ENCODE measurements around the gene SRSF2. TPM values are rescaled to one million over a fixed set of nuclear protein-coding genes. Genes with fewer than 3 reads are reported as not detected.
A peak's percentile ranks its signal among the peaks of the same experiment; 100 is the strongest.
"Not testable (repeated sequence)": the region's sequence is repeated elsewhere in the genome, so short reads cannot be mapped to it uniquely, and the experiment has no call there.

Gene SRSF2
- polyA plus RNA-seq, 12 donors, result 169 to 490 (median 233) TPM

DNA sequence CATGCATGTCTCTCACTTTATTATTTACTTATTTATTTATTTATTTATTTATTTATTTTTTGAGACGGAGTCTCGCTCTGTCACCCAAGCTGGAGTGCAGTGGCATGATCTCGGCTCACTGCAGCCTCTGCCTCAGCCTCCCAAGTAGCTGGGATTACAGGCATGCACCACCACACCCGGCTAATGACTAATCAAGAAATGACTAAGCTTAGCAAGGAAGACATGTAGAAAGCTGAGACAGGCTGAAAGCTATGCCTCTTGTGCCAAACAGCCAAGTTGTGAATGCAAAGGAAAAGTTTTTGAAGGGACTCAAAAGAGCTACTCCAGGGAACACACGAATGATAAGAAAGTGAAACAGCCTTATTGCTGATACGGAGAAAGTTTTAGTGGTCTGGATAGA, 8.7 kb upstream of the SRSF2 start:
- DNase-seq, result not testable (repeated sequence)

DNA sequence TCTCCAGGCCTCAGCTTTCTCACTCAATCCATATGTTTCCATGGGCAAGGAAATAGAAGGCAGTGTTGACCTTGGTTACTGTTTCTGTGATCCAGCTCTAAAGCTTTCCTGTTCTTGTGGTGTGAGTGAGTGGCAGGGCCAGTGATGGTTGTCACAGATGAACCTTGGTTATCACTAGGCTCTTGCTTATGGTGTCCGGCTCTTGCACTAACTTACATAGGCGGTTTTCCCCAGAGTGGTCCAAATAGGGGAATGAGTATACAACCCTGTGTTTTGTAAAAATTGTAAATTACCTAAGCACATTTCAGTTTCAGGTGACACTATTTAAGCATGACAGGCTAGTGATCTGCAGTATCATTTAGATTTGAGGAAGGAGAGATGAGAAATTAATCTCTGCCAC, 7.6 kb upstream of the SRSF2 start:
- no peak for DNase-seq

DNA sequence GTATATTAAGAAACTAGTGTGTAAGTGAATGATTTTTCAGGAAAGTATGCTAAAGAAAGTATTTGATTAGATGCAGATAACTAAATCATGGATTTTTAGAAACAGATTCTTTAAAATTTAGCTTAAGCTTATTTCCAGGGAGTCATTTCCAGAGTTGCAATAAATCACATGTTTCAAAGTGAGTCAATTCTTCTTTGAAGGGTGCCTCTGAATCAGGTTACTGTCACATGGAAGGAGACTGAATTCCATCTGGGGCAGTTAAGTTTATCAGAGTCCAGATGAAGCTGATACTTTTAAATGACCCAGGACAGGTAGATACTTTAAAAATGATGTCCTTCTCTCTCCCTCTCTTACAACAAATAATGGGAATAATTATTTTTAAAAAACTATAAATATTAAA, 5.8 kb upstream of the SRSF2 start:
- no peak for DNase-seq

DNA sequence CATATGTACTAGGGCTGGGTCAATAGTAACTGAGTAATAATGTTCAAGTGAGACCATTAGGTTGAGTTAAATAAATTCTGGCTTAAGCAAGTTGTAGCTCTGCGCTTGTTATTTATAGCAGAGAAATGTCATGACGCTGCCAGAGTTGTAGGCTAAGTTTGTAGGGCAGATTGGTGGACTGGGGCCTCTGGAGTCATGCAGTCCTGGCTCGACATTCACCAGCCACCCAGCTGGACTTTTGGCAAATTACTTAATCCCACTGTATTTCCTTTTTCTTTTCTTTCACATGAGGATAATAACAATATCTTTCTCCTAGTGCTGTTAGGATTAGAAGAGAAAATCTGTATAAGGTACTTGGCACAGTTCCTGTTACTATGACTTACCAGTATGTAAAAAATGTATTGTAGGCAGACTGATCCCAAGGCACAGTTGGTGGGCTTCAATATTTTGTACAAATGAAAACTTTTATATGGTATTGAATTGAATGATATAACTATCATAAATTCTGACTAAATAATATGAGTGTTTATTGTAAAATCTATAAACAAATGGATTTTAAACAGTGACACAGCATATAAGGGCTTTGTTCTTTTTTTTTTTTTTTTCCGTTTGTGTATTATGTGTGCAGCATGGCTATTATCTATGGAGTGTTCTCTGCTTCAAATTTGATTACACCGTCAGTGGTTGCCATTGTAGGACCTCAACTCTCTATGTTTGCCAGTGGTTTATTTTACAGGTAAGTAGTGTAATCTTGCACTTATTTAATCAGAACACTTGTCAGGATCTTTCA, 3.4 kb upstream of the SRSF2 start:
- DNase-seq, result peak; percentile 37

DNA sequence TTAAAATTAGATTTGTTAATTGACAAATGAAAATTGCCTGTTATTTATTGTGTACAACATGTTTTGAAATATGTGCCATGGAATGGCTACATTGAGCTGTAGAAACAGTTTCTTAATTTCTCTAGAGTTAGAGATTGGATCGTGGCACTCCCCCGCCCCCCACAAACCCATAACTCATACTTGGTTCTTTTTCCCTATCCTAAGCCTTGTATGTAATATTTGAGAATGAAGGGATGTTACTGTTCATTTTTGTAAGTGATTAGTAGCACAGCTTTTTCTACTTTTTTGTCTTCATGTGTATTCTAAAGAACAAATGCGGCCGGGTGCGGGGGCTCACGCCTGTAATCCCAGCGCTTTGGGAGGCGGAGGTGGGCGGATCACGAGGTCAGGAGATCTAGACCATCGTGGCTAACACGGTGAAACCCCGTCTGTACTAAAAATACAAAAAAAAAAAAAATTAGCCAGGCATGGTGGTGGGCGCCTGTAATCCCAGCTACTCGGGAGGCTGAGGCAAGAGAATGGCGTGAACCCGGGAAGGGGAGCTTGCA, 2.5 kb upstream of the SRSF2 start:
- DNase-seq, result not testable (repeated sequence)

DNA sequence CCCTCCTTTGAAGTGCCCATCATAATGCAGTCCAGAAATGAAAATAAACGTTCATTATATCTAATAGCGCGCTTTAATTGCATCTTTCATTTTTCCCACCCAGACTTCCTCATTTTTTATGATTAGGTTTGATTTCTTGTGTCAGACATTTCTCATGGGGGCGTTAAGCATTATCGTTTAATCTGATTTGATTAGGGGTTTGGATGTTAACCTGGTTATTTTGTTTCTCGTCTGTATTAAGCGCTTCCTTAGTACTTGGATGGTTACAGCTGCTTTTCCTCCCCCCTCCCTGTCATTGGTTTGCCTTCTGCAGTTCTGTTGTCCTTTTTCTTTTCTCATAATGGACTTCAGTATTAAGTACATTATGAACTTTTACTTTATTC, 1.3 kb upstream of the SRSF2 start:
- DNase-seq, result peak; percentile 28

DNA sequence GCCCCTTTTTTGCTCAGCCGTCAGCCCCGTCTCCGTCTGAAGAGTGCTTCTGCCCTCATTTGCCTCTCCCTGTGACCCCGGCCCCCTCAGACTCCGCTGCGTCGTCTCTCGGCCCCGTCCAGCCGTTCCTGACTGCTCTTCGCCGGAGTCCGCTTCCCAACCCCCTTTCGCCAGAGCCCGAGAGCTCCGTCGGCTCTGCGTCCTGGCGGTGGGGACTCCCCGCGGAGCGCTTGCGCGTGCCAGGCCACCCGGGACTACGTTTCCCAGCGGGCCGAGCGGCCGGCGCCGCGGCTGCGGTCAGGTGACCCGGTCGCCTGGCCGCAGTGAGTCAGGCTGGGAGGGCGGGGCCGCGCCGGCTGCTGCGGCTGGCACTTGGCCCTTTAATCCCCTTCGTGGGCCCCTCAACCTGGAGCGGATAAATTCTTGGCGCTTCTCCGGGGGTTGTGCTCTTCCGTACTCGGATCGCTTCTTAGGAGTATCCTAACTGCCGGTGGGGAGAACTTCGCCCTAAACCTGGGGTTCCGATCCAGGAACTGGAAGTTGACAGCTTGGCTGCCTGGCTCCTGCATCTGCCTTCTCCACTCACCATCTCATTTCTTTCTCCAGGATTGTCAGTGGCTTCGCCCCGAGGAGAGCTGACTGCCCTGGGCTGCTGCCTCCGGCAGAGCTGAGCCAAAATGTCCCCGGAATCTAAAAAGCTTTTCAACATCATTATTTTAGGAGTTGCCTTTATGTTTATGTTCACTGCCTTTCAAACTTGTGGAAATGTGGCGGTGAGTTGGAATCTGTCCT, 741 bp upstream of the SRSF2 start, which contains the start of gene MFSD11:
Gene MFSD11, plus strand, starts transcription at position 444 of the 792 bp plus-strand sequence. Its CDS starts 234 bp downstream, at position 678.
- peak; percentile 96 for DNase-seq

DNA sequence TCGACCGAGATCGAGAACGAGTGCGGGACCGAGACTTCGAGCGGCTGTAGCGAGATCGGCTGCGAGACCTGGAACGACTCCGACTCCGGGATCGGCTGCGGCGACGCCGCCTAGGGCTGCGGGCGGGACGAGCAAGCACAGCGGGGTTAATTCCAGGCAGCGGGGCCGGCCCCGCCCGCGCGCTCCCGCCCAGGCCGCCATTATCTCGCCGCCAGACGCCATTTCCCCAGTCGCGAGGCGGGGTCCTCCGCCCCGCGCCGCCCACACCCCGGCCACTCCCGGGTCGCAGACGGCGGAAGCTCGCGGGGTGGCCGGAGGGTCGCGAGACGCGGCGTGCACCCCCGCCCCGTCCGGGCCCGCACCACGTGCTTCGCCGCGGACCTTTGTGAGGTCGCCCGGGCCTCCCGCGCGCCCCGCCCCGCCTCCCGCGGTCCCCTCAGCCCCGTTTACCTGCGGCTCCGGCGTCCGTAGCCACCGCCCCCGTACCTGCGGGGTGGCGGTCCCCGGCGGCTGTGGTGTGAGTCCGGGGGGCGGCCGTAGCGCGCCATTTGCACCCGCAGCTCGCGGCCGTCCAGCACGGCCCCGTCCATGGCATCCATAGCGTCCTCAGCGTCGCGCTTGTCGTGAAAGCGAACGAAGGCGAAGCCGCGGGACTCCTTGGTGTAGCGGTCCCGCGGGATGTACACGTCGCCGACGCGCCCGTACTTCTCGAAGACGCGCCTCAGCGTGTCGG, 616 bp downstream of the SRSF2 start:
- peak; percentile 76 for DNase-seq

DNA sequence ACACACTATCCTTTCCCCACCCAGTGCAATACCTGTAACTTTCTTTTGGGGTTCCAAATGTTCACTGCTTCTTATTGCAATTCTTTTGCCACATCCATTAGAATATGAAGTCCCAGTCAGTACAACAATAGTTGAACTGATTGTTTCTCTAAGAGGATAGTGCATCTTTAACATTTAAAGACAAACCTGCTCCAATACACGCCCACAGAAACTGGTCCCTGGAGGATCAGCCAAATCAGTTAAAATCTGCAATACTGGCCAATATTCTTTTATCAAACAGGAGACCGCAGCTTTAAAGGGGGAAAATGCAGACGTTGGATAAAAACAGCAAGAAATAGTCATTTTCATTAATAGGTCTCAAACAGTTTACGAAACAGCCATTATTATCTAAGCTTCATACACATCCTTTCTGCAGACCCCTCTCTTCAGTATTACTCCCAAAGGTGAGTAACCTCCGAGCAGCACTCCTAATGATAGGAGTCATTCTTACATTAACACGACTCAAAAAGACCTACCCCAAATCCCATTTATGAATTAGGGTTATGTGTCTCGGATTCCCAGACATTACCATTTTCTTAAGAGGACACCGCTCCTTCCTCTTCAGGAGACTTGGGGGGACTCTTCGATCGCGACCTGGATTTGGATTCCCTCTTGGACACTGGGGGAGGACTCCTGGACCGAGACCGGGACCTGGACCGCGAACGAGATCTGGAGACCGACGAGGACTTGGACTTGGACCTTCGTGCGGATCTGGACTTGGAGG, 1.4 kb downstream of the SRSF2 start:
- no peak for DNase-seq

DNA sequence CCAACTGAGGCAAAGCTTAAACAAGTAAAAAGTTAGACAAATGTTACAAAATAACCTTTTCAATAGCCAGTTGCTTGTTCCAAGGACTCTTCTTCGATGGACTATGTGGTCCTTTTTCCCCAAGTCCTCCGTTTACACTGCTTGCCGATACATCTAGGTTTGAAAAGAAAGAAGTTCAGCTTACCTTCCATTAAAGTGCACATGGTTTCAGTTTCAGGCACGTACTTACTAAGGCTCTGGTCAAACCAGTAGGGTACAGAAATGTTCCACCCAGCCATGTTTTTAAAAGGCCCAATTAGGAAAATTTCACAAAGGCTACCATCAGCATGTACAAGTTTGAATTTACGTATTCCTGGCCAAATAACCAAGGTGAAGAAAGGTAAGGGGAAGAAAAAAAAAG, 2.1 kb downstream of the SRSF2 start:
- DNase-seq, result no peak

DNA sequence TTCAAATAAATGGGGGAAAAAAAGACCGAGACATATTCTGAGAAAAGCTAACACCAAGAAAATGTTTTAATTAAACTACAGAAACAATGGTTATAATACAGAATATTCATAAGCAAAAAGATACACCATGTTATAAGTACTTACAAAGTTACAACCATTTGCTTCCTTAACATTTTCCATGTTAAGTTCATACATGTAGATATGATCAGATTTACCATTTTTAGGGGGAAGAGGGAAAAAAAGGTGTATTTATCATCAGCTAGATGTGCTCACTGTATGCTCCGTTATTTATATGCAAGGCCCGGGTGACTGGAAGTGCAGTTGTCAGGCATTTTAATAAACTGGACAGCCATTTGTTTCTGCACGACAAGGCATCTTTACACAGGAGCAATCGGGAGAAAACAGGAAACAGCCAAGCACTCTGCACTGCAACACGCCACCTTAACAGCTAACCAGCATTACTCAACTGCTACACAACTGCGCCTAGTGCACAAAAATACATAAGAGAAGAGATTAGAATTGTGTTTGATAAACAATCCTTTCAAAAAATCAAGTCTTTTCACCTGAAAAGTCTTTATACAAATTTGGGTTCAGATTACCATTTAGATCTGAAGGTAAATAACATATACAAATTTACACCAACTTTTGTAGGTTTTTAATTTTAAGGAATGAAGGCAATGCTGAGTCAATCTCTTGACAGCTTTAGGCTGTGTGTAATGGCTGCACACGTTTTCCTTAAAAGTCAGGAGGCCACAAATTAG, 2.9 kb downstream of the SRSF2 start:
- DNase-seq, result no peak

DNA sequence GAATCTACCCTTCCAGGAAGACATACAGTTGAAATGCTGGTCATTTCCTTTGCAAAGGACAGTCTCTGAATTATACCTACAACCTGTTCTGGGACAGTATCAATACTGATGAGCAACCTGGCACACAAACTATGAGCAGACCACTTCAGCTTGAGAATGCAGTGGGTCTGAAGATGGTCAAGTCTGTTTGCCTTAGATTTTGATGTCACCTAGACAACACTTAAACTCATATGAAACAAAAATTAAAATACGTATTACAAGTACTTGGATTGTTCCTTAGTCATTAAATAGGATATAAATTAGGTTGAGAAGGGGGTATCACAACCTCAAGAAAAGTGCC, 3.5 kb downstream of the SRSF2 start:
- DNase-seq, result no peak

DNA sequence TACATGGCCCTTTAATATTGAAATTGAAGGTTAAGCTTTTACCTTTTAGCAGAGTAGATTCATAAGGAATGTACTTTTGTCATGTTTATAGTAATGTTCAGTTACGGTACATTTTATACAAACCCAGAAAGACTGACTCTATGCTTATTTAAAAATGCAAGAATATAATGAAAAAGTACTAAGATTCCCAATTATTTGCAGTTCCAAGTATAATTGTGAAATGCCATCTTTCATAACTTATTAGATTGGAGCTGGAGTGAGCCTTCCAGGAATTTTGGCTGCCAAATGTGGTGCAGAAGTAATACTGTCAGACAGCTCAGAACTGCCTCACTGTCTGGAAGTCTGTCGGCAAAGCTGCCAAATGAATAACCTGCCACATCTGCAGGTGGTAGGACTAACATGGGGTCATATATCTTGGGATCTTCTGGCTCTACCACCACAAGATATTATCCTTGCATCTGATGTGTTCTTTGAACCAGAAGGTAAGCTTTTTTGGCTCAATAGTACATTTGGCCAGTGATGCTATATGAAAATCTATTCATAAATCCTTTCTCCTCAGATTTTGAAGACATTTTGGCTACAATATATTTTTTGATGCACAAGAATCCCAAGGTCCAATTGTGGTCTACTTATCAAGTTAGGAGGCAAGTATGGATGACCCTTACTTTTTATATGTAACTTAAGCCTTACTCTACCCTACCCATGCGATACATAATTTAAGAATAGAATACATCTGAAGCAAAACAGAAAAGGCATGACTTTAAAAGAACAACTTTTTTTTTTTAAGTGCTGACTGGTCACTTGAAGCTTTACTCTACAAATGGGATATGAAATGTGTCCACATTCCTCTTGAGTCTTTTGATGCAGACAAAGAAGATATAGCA, 4.2 kb downstream of the SRSF2 start:
- DNase-seq, result no peak

DNA sequence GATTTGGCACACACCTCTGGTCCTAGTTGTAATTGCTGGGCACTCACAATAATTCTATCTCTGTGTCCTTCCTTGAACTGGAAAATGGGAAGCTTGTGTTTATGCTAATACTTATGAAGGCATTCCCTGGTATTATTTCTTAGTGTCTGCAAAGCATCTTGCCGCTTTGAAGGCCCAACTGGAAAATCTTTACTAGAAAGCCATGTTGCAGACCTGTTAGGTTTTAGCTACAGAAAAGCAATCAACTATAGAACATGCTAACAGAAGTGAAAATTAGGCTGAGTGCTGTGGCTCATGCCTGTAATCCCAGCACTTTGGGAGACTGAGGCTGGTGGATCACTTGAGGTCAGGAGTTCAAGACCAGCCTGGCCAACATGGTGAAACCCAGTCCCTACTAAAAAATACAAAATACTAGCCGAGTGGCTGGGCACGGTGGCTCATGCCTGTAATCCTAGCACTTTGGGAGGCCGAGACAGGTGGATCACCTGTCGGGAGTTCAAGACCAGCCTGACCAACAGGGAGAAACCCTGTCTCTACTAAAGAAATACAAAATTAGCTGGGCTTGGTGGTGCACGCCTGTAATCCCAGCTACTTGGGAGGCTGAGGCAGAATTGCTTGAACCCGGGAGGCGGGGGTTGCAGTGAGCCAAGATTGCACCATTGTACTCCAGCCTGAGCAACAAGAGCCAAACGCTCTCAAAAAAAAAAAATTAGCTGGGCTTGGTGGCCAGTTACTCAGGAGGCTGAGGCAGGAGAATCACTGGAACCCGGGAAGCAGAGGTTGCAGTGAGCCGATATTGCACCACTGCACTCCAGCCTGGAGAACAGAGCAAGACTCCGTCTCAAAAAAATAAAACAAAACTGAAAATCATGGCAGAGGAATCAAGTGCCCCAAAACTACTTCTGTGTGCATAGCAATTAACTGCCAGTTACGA, 5.1 kb downstream of the SRSF2 start:
- DNase-seq, result not testable (repeated sequence)

DNA sequence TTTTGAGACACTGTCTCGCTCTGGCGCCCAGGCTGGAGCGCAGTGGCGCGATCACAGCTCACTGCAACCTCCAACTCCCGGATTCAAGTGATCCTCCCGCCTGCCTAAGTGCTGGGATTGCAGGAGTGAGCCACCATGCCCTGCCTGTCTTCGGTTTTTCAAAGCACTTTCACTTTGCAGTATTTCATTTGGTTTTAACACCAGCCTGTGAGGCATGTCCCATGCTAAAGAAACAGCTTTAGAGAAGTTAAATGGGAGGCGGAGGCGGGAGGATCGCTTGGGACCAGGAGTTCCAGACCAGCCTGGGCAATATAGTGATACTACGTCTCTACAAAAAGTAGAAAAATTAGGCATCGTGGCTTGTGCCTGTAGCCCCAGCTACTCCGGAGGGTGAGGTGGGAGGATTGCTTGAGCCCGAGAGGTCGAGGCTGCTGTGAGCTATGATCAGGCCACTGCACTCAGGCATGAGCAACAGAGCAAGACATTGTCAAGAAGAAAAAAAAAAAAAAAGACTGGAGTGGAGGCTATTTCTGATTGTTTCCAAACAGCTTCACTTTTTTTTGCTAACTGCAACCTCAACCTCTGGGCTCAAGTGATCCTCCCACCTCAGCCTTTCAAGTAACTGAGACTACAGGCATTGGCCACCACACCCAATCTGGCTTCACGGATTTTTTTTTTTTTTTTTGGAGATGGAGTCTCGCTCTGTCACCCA, 9.2 kb downstream of the SRSF2 start:
- DNase-seq, result no peak

DNA sequence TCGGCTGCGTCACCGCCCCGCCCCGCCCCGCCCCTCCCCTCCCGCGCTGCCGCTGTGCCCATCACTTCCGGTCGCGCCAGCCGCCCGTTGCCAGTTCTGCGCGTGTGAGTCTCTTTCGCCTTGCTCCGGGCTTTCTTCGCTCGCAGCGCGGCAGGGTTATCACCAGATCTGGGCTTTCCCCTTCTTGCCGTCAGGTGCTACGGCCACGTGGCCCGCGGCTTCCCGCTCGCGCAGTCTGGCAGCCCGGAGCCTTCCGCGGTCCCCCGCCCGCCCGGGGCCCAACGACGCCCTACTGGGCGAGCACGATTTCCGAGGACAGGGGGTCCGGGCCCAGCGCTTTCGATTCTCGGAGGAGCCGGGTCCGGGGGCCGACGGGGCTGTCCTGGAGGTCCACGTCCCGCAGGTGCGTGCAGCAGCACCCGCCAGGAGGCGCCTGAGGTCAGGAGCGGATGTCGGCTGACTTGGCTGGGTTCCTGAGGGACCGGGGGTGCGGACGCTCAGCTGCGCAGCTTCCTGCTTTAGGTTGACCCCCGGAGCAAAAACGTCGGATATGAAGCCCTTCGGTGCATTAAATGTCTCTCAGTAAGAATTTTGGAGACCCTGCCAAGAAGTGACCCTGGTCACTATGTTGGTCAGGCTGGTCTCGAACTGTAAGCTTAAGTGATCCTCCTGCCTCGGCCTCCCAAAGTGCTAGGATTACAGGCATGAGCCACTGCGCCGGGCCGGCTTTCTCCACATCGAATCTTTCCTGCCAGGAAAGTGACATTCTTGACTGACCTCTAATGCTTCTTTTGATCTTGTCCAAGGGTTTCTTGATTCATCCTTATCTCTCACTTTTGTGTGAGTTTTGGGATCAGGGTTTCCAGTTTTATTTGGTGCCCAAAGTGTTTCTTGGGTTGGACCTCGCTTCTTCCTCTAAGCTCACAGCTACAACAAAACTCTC, 10.1 kb downstream of the SRSF2 start, which contains the start of gene METTL23:
Gene METTL23, plus strand, starts transcription at position 64 of the 943 bp plus-strand sequence. CDS start 2,872 bp downstream, outside the sequence.
- peak; percentile 83 for DNase-seq
